PC-9 (cell line): ENCODE measurements around the gene KRT39.

Experiments used
- EZH2 ChIP-seq: fragments of 200-600 bp; sonication (generic); IDR thresholded peaks from 2 replicates; pipeline ENCODE4 v1.8.0; 2017; ENCODE audit warnings: antibody characterized with exemption, low read depth
- TF ChIP-seq, protein P1 (sequence below): fragments of 200-600 bp; sonication (generic); conservative IDR thresholded peaks from 2 replicates; pipeline ENCODE4 v1.6.1; 2017; ENCODE audit warnings: mixed run types, antibody characterized with exemption, mild to moderate bottlenecking, moderate library complexity

DNA sequence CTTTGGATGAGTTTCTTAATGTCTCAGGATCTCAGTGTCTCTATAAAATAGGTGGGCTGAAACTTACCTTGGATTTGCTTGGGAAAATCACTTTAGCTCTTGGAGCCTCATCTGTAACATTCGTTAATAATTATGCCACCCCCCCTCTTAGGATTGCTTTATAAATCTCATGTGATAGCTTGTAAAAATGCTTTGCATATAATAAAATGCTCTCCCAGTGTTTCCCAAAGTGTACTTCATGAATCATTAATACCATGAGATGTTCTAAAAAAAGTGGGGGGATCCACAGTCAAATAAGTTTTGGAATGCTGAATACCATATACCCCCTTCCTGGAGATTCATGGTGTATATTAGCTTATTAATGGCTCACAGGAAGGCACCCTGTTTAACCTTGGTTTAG is 5.2 kb downstream of the KRT39 start:
- TF ChIP-seq, protein P1, sequence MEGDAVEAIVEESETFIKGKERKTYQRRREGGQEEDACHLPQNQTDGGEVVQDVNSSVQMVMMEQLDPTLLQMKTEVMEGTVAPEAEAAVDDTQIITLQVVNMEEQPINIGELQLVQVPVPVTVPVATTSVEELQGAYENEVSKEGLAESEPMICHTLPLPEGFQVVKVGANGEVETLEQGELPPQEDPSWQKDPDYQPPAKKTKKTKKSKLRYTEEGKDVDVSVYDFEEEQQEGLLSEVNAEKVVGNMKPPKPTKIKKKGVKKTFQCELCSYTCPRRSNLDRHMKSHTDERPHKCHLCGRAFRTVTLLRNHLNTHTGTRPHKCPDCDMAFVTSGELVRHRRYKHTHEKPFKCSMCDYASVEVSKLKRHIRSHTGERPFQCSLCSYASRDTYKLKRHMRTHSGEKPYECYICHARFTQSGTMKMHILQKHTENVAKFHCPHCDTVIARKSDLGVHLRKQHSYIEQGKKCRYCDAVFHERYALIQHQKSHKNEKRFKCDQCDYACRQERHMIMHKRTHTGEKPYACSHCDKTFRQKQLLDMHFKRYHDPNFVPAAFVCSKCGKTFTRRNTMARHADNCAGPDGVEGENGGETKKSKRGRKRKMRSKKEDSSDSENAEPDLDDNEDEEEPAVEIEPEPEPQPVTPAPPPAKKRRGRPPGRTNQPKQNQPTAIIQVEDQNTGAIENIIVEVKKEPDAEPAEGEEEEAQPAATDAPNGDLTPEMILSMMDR = no peak
- no peak for TF ChIP-seq EZH2
